ENCODE data around the gene ATP6V1G3.

ATP6V1G3 gene

DNA sequence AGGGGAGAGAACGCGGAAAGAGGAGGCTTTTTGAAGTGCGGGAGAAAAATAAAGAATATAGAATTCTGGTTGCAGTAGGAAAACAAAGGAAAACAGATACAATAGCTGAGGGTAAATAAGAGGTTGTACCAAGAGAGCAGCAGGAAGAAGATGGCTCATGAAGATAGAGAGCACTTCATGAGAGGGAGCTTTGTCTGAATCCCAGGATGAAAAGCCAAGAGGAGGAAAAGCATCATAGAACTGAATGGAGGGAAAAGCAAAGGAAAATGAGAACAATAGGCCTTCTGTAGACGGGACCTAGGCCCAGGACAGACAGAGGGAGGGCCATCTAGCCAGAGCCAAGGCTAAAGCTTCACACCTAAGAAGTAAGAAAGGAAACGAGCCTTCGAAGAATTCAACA is 49.5 kb downstream of the ATP6V1G3 start:
- Histone ChIP-seq H3K9ac (ENCODE audit: low read length) (no peak overlapping the region), H3K4me3 (ENCODE audit: low read depth, low read length) (no peak overlapping the region), H3K14ac (ENCODE audit: low read length) (no peak overlapping the region), H2BK5ac (ENCODE audit: low read depth, low read length, poor library complexity) (no peak overlapping the region), H3K36me3 (ENCODE audit: control insufficient read depth in 1 of 2, insufficient read depth in 2 of 2, low read length in 2 of 2) (no peaks in the 10 kb centered on the region), H2AFZ (ENCODE audit: insufficient read depth, low read length, poor library complexity) (no peak overlapping the region), H3K79me1 (ENCODE audit: low read length) (no peaks in the 10 kb centered on the region), H2BK120ac (ENCODE audit: insufficient read depth, low read length, poor library complexity) (no peak overlapping the region), H3K18ac (ENCODE audit: low read length) (no peak overlapping the region), H3K4ac (ENCODE audit: low read depth, low read length) (no peak overlapping the region), H3K27ac (ENCODE audit: low read depth, low read length) (no peak overlapping the region), H3K79me2 (ENCODE audit: control insufficient read depth, insufficient read depth, low read length, poor library complexity) (no peaks in the 10 kb centered on the region), H2AK5ac (ENCODE audit: low read length) (no peak overlapping the region), H3K4me1 (ENCODE audit: control insufficient read depth in 1 of 2, insufficient read depth in 2 of 2, low read length in 2 of 2) (no peaks in the 10 kb centered on the region), H3K23ac (ENCODE audit: low read length) (no peak overlapping the region), H4K8ac (ENCODE audit: low read depth, low read length) (no peak overlapping the region), H3K4me2 (ENCODE audit: low read length) (no peak overlapping the region), H4K12ac (ENCODE audit: low read depth, low read length) (no peak overlapping the region), H4K91ac (ENCODE audit: low read depth, low read length) (no peak overlapping the region), H2BK12ac (ENCODE audit: low read length) (no peak overlapping the region), H3K27me3 (ENCODE audit: insufficient read depth, low read length) (no peaks in the 10 kb centered on the region), H3K9me3 (ENCODE audit: insufficient read depth, low read depth, low read length) (peaks cover 5% of the 10 kb centered on the region)
- WGBS (ENCODE audit: extremely low coverage, insufficient coverage, insufficient read length), result no CpG with 5 or more reads among the region's 6 CpGs
- no peak for DNase-seq

DNA sequence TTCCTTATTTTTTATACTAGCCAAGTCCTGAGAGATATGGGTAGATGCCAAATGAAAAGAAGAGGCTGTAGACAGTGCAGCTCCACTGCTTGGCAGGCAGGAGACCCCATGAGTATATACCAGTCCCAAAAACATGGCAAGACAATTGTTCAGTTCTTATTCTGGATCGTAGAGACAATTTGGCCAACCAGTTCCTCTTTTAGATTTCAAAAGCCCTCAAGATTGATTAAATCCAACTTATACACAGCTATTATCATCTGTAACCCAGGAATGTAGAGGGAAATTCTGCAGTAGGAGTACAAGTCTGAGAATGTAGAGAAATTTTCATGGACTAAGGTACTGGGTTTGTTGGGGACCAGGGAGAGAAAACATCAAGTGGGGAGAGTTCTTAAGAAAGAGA is 50.3 kb downstream of the ATP6V1G3 start:
- no peak overlapping the region for H2AK5ac ChIP-seq (ENCODE audit: low read length)
- H2BK12ac ChIP-seq (ENCODE audit: low read length), result no peak overlapping the region
- no peaks in the 10 kb centered on the region for H3K79me1 ChIP-seq (ENCODE audit: low read length)
- no CpG with 5 or more reads among the region's 1 CpG for WGBS (ENCODE audit: extremely low coverage, insufficient coverage, insufficient read length)
- no peak overlapping the region for H4K12ac ChIP-seq (ENCODE audit: low read depth, low read length)
- no peak overlapping the region for H3K14ac ChIP-seq (ENCODE audit: low read length)
- no peaks in the 10 kb centered on the region for H3K79me2 ChIP-seq (ENCODE audit: control insufficient read depth, insufficient read depth, low read length, poor library complexity)
- H3K18ac ChIP-seq (ENCODE audit: low read length), result no peak overlapping the region
- H3K9me3 ChIP-seq (ENCODE audit: insufficient read depth, low read depth, low read length), result peaks cover 5% of the 10 kb centered on the region
- no peak overlapping the region for H3K4ac ChIP-seq (ENCODE audit: low read depth, low read length)
- no peak overlapping the region for H3K4me2 ChIP-seq (ENCODE audit: low read length)
- H4K8ac ChIP-seq (ENCODE audit: low read depth, low read length), result no peak overlapping the region
- H2AFZ ChIP-seq (ENCODE audit: insufficient read depth, low read length, poor library complexity), result no peak overlapping the region
- H3K4me1 ChIP-seq (ENCODE audit: control insufficient read depth in 1 of 2, insufficient read depth in 2 of 2, low read length in 2 of 2), result no peaks in the 10 kb centered on the region
- no peak overlapping the region for H3K4me3 ChIP-seq (ENCODE audit: low read depth, low read length)
- H3K27me3 ChIP-seq (ENCODE audit: insufficient read depth, low read length), result no peaks in the 10 kb centered on the region
- H3K36me3 ChIP-seq (ENCODE audit: control insufficient read depth in 1 of 2, insufficient read depth in 2 of 2, low read length in 2 of 2), result no peaks in the 10 kb centered on the region
- H3K27ac ChIP-seq (ENCODE audit: low read depth, low read length), result no peak overlapping the region
- no peak overlapping the region for H2BK120ac ChIP-seq (ENCODE audit: insufficient read depth, low read length, poor library complexity)
- no peak overlapping the region for H2BK5ac ChIP-seq (ENCODE audit: low read depth, low read length, poor library complexity)
- no peak overlapping the region for H3K9ac ChIP-seq (ENCODE audit: low read length)
- H3K23ac ChIP-seq (ENCODE audit: low read length), result no peak overlapping the region
- DNase-seq, result no peak
- H4K91ac ChIP-seq (ENCODE audit: low read depth, low read length), result no peak overlapping the region

DNA sequence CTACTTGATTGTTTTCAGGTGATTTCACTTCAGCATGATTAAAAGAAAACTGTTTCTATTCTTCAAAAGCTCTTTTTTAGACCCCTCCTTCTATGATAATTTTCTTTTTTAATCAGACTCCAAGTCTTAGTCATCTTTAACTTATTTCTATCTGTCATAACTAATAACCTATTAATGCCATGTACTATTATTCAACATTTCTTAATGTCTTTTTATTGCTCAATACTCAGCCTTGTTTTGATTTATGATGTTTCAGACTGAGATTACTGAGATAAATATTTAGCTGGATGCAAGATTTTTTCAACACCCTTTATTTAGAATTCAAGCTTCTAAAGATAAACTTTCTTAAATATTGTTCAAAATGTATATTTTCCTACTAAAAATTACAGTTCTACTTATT is 53.6 kb downstream of the ATP6V1G3 start:
- H4K8ac ChIP-seq (ENCODE audit: low read depth, low read length), result no peak overlapping the region
- H3K4me2 ChIP-seq (ENCODE audit: low read length), result no peak overlapping the region
- no peak overlapping the region for H3K18ac ChIP-seq (ENCODE audit: low read length)
- no peaks in the 10 kb centered on the region for H3K4me1 ChIP-seq (ENCODE audit: control insufficient read depth in 1 of 2, insufficient read depth in 2 of 2, low read length in 2 of 2)
- no peak for DNase-seq
- H2AK5ac ChIP-seq (ENCODE audit: low read length), result no peak overlapping the region
- no peak overlapping the region for H2BK120ac ChIP-seq (ENCODE audit: insufficient read depth, low read length, poor library complexity)
- H4K12ac ChIP-seq (ENCODE audit: low read depth, low read length), result no peak overlapping the region
- no peak overlapping the region for H3K4ac ChIP-seq (ENCODE audit: low read depth, low read length)
- no peaks in the 10 kb centered on the region for H3K36me3 ChIP-seq (ENCODE audit: control insufficient read depth in 1 of 2, insufficient read depth in 2 of 2, low read length in 2 of 2)
- no peaks in the 10 kb centered on the region for H3K9me3 ChIP-seq (ENCODE audit: insufficient read depth, low read depth, low read length)
- no peak overlapping the region for H4K91ac ChIP-seq (ENCODE audit: low read depth, low read length)
- no peak overlapping the region for H3K14ac ChIP-seq (ENCODE audit: low read length)
- H3K4me3 ChIP-seq (ENCODE audit: low read depth, low read length), result no peak overlapping the region
- no peak overlapping the region for H3K23ac ChIP-seq (ENCODE audit: low read length)
- no peaks in the 10 kb centered on the region for H3K79me2 ChIP-seq (ENCODE audit: control insufficient read depth, insufficient read depth, low read length, poor library complexity)
- no peak overlapping the region for H3K27ac ChIP-seq (ENCODE audit: low read depth, low read length)
- H3K27me3 ChIP-seq (ENCODE audit: insufficient read depth, low read length), result no peaks in the 10 kb centered on the region
- no peak overlapping the region for H2BK12ac ChIP-seq (ENCODE audit: low read length)
- no peak overlapping the region for H3K9ac ChIP-seq (ENCODE audit: low read length)
- H2AFZ ChIP-seq (ENCODE audit: insufficient read depth, low read length, poor library complexity), result no peak overlapping the region
- H3K79me1 ChIP-seq (ENCODE audit: low read length), result no peaks in the 10 kb centered on the region
- H2BK5ac ChIP-seq (ENCODE audit: low read depth, low read length, poor library complexity), result no peak overlapping the region

DNA sequence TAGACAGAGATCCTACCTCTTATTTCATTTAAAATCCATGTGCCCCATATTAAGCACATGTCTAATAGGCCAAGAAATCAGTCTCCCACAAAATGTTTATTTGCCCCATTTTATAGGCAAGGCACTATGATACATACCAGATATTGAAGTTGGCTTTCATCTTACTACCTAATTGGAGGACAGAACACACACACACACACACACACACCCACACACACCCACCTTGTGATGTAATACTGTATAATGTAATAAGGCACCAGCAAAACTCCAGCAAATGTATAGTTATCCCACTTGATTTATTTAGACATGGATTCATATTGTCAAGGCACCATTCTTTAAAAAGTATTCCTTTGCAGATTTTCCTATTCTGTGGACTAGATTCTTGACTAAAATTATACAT is 56.8 kb downstream of the ATP6V1G3 start:
- H3K4me1 ChIP-seq (ENCODE audit: control insufficient read depth in 1 of 2, insufficient read depth in 2 of 2, low read length in 2 of 2), result no peaks in the 10 kb centered on the region
- no peak overlapping the region for H3K14ac ChIP-seq (ENCODE audit: low read length)
- H3K27me3 ChIP-seq (ENCODE audit: insufficient read depth, low read length), result no peaks in the 10 kb centered on the region
- H3K4ac ChIP-seq (ENCODE audit: low read depth, low read length), result no peak overlapping the region
- no peak overlapping the region for H2BK12ac ChIP-seq (ENCODE audit: low read length)
- H3K4me2 ChIP-seq (ENCODE audit: low read length), result no peak overlapping the region
- H2BK5ac ChIP-seq (ENCODE audit: low read depth, low read length, poor library complexity), result no peak overlapping the region
- H4K8ac ChIP-seq (ENCODE audit: low read depth, low read length), result no peak overlapping the region
- H3K27ac ChIP-seq (ENCODE audit: low read depth, low read length), result no peak overlapping the region
- no peak overlapping the region for H2AK5ac ChIP-seq (ENCODE audit: low read length)
- H3K79me1 ChIP-seq (ENCODE audit: low read length), result no peaks in the 10 kb centered on the region
- no peak for DNase-seq
- H3K23ac ChIP-seq (ENCODE audit: low read length), result no peak overlapping the region
- no peak overlapping the region for H3K4me3 ChIP-seq (ENCODE audit: low read depth, low read length)
- H2BK120ac ChIP-seq (ENCODE audit: insufficient read depth, low read length, poor library complexity), result no peak overlapping the region
- H4K91ac ChIP-seq (ENCODE audit: low read depth, low read length), result no peak overlapping the region
- H3K79me2 ChIP-seq (ENCODE audit: control insufficient read depth, insufficient read depth, low read length, poor library complexity), result no peaks in the 10 kb centered on the region
- no peak overlapping the region for H4K12ac ChIP-seq (ENCODE audit: low read depth, low read length)
- H3K18ac ChIP-seq (ENCODE audit: low read length), result no peak overlapping the region
- H3K9me3 ChIP-seq (ENCODE audit: insufficient read depth, low read depth, low read length), result no peaks in the 10 kb centered on the region
- H2AFZ ChIP-seq (ENCODE audit: insufficient read depth, low read length, poor library complexity), result no peak overlapping the region
- no peak overlapping the region for H3K9ac ChIP-seq (ENCODE audit: low read length)
- H3K36me3 ChIP-seq (ENCODE audit: control insufficient read depth in 1 of 2, insufficient read depth in 2 of 2, low read length in 2 of 2), result no peaks in the 10 kb centered on the region

DNA sequence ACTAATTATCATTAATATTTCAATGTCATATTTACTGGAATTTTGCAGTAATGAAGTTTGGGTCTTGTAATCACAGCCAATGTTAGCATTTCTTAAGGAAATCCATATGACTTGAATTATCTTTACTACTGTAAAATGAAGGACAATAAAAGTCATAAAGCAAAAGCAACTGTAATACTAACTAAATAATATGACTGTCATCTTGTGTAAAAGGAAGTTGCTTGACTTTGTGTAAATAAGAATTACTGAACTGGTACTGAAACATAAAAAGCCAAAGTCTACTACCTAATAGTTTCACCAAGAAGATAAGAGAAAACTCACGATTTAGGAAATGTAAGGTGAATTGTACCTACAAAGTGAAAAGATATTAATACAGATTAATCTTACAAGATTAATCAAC is 57.5 kb downstream of the ATP6V1G3 start:
- Histone ChIP-seq H3K27ac (ENCODE audit: low read depth, low read length) (no peak overlapping the region), H3K79me2 (ENCODE audit: control insufficient read depth, insufficient read depth, low read length, poor library complexity) (no peaks in the 10 kb centered on the region), H3K27me3 (ENCODE audit: insufficient read depth, low read length) (no peaks in the 10 kb centered on the region), H3K4me3 (ENCODE audit: low read depth, low read length) (no peak overlapping the region), H2BK120ac (ENCODE audit: insufficient read depth, low read length, poor library complexity) (no peak overlapping the region), H3K36me3 (ENCODE audit: control insufficient read depth in 1 of 2, insufficient read depth in 2 of 2, low read length in 2 of 2) (no peaks in the 10 kb centered on the region), H2AK5ac (ENCODE audit: low read length) (no peak overlapping the region), H3K79me1 (ENCODE audit: low read length) (no peaks in the 10 kb centered on the region), H3K18ac (ENCODE audit: low read length) (no peak overlapping the region), H3K9me3 (ENCODE audit: insufficient read depth, low read depth, low read length) (no peaks in the 10 kb centered on the region), H3K4me1 (ENCODE audit: control insufficient read depth in 1 of 2, insufficient read depth in 2 of 2, low read length in 2 of 2) (no peaks in the 10 kb centered on the region), H3K23ac (ENCODE audit: low read length) (no peak overlapping the region), H3K14ac (ENCODE audit: low read length) (no peak overlapping the region), H3K4me2 (ENCODE audit: low read length) (no peak overlapping the region), H3K4ac (ENCODE audit: low read depth, low read length) (no peak overlapping the region), H2AFZ (ENCODE audit: insufficient read depth, low read length, poor library complexity) (no peak overlapping the region), H2BK12ac (ENCODE audit: low read length) (no peak overlapping the region), H4K91ac (ENCODE audit: low read depth, low read length) (no peak overlapping the region), H4K8ac (ENCODE audit: low read depth, low read length) (no peak overlapping the region), H4K12ac (ENCODE audit: low read depth, low read length) (no peak overlapping the region), H3K9ac (ENCODE audit: low read length) (no peak overlapping the region), H2BK5ac (ENCODE audit: low read depth, low read length, poor library complexity) (no peak overlapping the region)
- no peak for DNase-seq
- no CpG with 5 or more reads among the region's 1 CpG for WGBS (ENCODE audit: extremely low coverage, insufficient coverage, insufficient read length)

All from trophoblast cell (in vitro differentiated cells and primary cell).